Omental fat pad (tissue), 4 donors: Measurements from ENCODE around the gene HYAL1. TPM values are rescaled to one million over a fixed set of nuclear protein-coding genes. Genes with fewer than 3 reads are reported as not detected.

Source experiments
- ATAC-seq: fragments of 150-250 bp; one replicate; pipeline ENCODE4 v1.9.1; 2016; ENCODE audit warnings: mild to moderate bottlenecking, moderate library complexity; ENCODE audit not compliant: low FRiP score
- DNase-seq: peaks from one replicate; pipeline ENCODE4 v3.0.0-alpha.2; 2019; ENCODE audit warnings: low spot score
- total RNA-seq, 4 donors: library from RNA; depleted of rRNA; stranded (reverse); fragments of >200 nt; gene quantifications; one replicate each; pipeline ENCODE4 v1.1.0, GENCODE V29; 2016
- TF ChIP-seq, protein P1 (sequence below), 3 donors: fragments of 450-650 bp; IDR thresholded peaks; one replicate each; pipeline ENCODE4 v1.5.1; 2016 to 2017; ENCODE audit warnings: antibody characterized with exemption in 3 of 3, mild to moderate bottlenecking in 3 of 3, moderate library complexity in 2 of 3

Gene HYAL1
- total RNA-seq, 4 donors from 2014 or later, result 6.8 to 32.3 (median 14.6) TPM

DNA sequence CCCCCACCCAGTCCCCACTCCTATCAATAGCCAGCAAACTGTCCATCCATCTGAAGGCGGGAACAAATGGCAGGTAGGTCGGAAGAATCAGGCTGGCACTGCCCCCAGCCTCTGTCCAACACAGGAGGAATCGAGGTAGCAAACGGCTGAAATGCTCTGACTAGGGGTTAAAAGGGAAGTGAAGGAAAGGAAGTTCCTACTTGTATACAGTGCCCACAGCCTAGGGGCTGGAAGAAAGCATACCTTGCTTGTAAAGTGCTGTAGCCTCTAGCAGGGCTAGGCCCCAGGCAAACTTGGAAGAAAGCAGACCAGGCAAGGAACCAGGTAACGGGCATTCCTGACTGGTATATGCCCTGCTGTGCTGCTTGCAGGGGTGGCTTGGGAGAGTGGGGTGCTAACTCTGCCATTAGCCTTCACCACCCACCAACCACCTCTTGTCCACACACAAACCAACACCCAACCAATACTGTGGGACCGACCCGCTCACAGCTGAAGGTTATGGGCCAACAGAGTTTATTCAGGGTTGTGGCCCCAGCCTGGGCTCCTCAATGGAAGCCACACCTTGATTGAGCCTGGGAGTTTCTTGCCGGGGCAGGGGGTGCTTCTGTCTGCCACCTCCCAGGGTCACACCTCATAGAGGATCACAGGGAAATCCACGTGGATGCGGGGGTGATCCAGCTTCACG lies 22.3 kb upstream of the HYAL1 start:
- TF ChIP-seq, protein P1, sequence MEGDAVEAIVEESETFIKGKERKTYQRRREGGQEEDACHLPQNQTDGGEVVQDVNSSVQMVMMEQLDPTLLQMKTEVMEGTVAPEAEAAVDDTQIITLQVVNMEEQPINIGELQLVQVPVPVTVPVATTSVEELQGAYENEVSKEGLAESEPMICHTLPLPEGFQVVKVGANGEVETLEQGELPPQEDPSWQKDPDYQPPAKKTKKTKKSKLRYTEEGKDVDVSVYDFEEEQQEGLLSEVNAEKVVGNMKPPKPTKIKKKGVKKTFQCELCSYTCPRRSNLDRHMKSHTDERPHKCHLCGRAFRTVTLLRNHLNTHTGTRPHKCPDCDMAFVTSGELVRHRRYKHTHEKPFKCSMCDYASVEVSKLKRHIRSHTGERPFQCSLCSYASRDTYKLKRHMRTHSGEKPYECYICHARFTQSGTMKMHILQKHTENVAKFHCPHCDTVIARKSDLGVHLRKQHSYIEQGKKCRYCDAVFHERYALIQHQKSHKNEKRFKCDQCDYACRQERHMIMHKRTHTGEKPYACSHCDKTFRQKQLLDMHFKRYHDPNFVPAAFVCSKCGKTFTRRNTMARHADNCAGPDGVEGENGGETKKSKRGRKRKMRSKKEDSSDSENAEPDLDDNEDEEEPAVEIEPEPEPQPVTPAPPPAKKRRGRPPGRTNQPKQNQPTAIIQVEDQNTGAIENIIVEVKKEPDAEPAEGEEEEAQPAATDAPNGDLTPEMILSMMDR (IDR thresholded peaks at IDR 0.05), result no peak

DNA sequence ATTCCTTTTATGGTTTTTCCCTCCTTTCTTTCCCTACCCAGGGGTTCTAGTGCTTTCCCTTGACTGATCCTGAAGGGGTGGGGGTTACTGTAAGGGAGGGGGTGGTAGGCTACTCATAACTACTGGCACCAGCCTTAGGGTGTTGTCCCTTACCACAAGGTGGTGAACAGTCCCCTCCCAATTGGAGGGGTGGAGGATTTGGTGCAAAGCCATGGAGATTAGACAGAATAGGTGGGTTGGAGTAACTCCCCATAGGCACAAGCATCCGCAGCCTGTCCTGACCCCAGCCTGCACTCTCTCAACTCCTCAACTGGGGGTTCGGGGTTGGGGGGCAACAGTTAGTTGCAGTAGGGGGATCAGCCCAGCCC lies 21.7 kb upstream of the HYAL1 start:
- DNase-seq, result no peak

More for the DNA sequence above, 22.3 kb upstream of the HYAL1 start:
- DNase-seq (no peak), ATAC-seq (no peak)

DNA sequence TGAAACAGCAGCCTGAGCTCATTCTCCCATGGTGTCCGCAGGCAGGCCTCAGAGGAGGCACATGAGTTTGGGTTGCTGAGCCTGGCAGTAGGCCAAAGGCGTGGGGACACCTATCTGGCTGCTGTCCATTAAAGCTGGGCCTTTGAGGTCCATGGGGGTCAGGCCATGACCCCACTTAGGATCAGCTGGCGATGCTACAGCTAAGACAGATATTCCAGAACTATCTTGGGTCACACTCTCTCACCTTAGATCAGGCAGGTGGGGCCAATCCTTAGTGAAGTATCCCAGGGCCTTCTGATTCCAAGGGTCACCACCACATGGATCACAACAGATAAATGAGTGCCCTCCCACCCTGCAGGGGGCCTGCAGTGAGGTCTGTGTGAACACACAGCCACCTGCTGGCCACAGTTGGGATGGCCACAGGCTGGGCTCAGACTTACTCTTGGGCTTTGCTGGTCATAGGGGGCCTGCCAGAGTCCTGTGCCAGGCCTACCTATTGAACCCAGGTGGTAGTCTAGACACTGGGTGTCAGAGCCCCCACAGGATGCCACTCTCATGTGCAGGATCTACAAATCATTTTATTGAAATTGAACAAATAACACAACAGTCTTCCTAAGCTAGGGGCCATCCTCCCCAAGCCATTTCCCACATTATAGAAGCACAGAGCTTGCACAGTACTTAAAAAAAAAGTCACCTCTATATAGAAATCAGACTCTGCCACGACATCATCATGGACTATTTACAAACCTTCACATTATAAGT lies 21.2 kb upstream of the HYAL1 start:
- DNase-seq (peak; percentile 77), ATAC-seq (no peak)
- TF ChIP-seq, protein P1 (IDR thresholded peaks at IDR 0.05), result peak in 2 of 3 donors; percentile 79 to 84

More for the DNA sequence above, 21.7 kb upstream of the HYAL1 start:
- ATAC-seq, result no peak
- TF ChIP-seq, protein P1 (IDR thresholded peaks at IDR 0.05), result no peak

DNA sequence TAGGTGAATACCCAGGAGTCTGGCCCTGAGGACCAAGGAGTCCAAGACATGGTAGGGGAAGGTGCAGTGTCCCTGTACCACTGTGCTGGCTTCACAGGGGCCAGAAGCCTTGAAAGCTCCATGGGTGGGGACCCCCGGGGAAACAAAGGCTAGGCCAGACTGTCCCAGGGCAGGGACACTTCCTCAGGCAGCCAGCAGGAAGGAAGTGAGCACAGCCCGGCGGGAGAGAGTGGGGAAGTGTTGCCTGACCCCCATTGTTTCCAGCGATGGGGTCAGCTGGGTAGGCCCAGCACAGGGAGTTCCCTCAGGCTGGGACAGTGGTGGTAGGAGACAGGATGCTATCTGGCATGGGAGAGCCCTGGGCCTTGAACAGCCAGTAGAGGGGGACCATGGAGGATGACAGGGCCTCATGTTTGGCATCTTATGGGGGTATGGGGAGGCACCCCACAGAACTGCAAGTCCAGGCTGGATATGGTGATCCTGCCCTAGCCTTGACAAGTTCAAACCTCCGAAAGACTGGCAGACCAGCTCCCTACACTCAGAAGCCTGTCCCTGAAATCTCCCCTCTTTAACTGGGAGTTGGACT lies 20.3 kb upstream of the HYAL1 start:
- TF ChIP-seq, protein P1 (IDR thresholded peaks at IDR 0.05), result no peak
- ATAC-seq (no peak), DNase-seq (no peak)

DNA sequence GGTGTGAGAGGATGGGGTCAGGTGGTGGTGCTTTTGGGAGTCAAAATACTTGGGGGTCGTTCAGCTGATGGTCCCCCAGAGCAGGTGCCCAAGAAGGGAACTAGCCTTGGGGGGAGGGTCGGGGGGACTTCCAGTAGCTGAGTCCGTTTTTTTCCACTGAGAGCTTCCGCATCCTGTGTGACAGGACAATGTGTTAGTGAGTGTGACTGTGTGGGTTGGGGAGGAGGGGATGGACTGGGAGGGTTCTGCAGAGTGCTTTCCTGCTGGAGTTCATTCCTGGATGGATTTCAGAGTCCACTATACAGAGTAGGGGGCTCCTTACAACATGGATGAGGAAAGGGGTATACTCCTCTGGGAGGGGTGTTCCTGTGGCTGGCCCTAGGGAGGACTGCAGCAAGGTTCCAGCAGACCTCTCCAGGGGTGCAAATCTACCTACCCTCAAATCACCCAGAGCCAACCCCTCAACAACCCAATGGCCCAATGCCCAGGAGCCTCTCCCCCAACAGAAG lies 19.8 kb upstream of the HYAL1 start:
- DNase-seq, result no peak
- no peak for ATAC-seq
- TF ChIP-seq, protein P1 (IDR thresholded peaks at IDR 0.05), result no peak

DNA sequence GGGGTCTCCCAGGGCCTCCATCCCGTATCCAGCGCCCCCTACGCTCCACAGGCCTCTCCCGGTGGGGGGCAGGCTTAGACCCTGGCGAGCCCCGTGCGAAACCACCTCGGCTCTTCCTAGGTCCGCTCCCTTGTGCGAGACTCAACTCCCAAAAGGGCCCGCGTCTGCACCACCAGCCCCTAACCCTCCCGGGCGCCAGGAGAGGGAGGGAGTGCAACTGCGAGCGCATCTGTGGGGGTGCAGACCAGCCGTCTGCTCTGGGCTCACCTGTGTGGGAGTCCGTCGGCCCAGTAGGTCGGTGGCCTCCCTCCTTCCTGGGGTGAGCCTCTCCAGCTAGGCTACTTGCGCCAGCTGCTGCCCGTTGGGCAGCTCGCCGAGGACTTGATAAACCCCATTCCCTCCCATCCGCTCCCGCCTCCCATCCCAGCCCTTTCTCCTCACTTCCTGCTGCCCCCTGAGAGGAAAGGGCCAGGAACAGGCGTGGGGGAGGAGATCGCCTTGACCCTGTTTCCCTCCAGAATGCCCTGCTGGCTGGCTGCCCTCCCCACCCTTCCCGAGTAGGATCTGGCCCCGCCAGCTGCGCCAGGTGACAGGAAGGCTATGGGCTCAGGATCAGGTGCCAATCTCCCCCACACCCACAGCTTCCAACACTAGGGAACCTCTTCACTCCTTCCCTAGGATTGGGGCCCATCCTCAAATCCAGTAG lies 19.2 kb upstream of the HYAL1 start, which contains the start of gene HYAL2:
Gene HYAL2 (minus strand): TSS at position 360 of the 706 bp plus-strand sequence. CDS start 2,256 bp downstream, outside the sequence.
- no peak for ATAC-seq
- TF ChIP-seq, protein P1 (IDR thresholded peaks at IDR 0.05), result no peak
- DNase-seq, result no peak
